HEK293 (cell line): ENCODE measurements around the gene PLEKHG4B.

Experiments used
- CTCF ChIP-seq: fragments of 450-650 bp; formaldehyde crosslinking; IDR thresholded peaks from 2 replicates; pipeline ENCODE4 v1.5.1; 2016; ENCODE audit warnings: missing biosample characterization, missing genetic modification characterization
- GFI1B ChIP-seq: fragments of 450-650 bp; formaldehyde crosslinking; IDR thresholded peaks from 2 replicates; pipeline ENCODE4 v1.5.1; 2016; ENCODE audit warnings: missing biosample characterization, missing genetic modification characterization
- MYNN ChIP-seq: fragments of 450-650 bp; formaldehyde crosslinking; IDR thresholded peaks from 2 replicates; pipeline ENCODE4 v1.5.1; 2016; ENCODE audit warnings: missing biosample characterization, missing genetic modification characterization, borderline replicate concordance
- MZF1 ChIP-seq: fragments of 450-650 bp; formaldehyde crosslinking; IDR thresholded peaks from 2 replicates; pipeline ENCODE4 v1.5.1; 2017; ENCODE audit warnings: missing biosample characterization, missing genetic modification characterization, borderline replicate concordance
- WT1 ChIP-seq: fragments of 450-650 bp; formaldehyde crosslinking; IDR thresholded peaks from 2 replicates; pipeline ENCODE4 v1.5.1; 2016; ENCODE audit warnings: missing biosample characterization, missing genetic modification characterization
- ZNF174 ChIP-seq: fragments of 450-650 bp; formaldehyde crosslinking; IDR thresholded peaks from 2 replicates; pipeline ENCODE4 v1.5.0; 2017; ENCODE audit warnings: missing biosample characterization, mild to moderate bottlenecking, missing genetic modification characterization
- ZNF184 ChIP-seq: fragments of 450-650 bp; IDR thresholded peaks from 2 replicates; pipeline ENCODE4 v1.5.1; 2018; ENCODE audit warnings: missing biosample characterization, mild to moderate bottlenecking, missing genetic modification characterization
- ZNF292 ChIP-seq: fragments of 450-650 bp; formaldehyde crosslinking; IDR thresholded peaks from 2 replicates; pipeline ENCODE4 v1.5.1; 2016; ENCODE audit warnings: low read depth, missing biosample characterization, missing genetic modification characterization, borderline replicate concordance
- ZNF362 ChIP-seq: fragments of 450-650 bp; formaldehyde crosslinking; IDR thresholded peaks from 2 replicates; pipeline ENCODE4 v1.5.1; 2016; ENCODE audit warnings: missing biosample characterization, missing genetic modification characterization
- ZNF747 ChIP-seq: fragments of 450-650 bp; formaldehyde crosslinking; IDR thresholded peaks from 2 replicates; pipeline ENCODE4 v1.5.1; 2016; ENCODE audit warnings: missing biosample characterization, missing genetic modification characterization
- ZNF76 ChIP-seq: fragments of 450-650 bp; formaldehyde crosslinking; IDR thresholded peaks from 2 replicates; pipeline ENCODE4; 2016; ENCODE audit warnings: low read depth, missing biosample characterization, missing genetic modification characterization, borderline replicate concordance
- TF ChIP-seq, protein P1 (sequence below): fragments of 450-650 bp; formaldehyde crosslinking; IDR thresholded peaks from 2 replicates; pipeline ENCODE4 v1.5.1; 2016; ENCODE audit warnings: missing biosample characterization, missing genetic modification characterization

DNA sequence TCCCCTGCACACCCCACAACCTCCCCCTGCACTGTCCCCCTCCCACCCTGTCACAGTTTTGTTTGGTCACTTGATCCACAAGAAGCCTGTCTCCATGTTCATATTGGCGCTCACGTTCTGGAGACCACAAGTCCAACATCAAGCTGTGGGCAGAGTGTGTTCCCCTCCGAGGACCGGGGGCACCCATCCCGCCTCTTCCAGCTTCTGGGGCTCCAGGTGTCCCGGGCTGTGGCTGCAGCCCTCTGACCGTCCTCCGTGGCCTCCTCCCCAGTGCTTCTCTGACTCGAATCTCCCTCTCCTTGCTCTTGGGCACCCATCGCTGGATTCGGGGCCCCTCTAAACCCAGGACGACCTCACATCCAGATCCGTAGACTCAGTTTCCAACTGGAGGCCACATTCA is 49.2 kb downstream of the PLEKHG4B start:
- no peak for TF ChIP-seq ZNF76 (tag by site-specific recombination)
- no peak for TF ChIP-seq CTCF
- no peak for TF ChIP-seq MZF1
- no peak for TF ChIP-seq ZNF747 (tag by site-specific recombination)
- TF ChIP-seq, protein P1, sequence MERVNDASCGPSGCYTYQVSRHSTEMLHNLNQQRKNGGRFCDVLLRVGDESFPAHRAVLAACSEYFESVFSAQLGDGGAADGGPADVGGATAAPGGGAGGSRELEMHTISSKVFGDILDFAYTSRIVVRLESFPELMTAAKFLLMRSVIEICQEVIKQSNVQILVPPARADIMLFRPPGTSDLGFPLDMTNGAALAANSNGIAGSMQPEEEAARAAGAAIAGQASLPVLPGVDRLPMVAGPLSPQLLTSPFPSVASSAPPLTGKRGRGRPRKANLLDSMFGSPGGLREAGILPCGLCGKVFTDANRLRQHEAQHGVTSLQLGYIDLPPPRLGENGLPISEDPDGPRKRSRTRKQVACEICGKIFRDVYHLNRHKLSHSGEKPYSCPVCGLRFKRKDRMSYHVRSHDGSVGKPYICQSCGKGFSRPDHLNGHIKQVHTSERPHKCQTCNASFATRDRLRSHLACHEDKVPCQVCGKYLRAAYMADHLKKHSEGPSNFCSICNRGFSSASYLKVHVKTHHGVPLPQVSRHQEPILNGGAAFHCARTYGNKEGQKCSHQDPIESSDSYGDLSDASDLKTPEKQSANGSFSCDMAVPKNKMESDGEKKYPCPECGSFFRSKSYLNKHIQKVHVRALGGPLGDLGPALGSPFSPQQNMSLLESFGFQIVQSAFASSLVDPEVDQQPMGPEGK (tag by site-specific recombination), result no peak
- no peak for TF ChIP-seq WT1 (tag by site-specific recombination)
- TF ChIP-seq MYNN (tag by site-specific recombination), result no peak
- TF ChIP-seq ZNF184 (tag by site-specific recombination), result no peak
- TF ChIP-seq ZNF292 (tag by site-specific recombination), result no peak
- no peak for TF ChIP-seq GFI1B (tag by site-specific recombination)
- no peak for TF ChIP-seq ZNF362
- no peak for TF ChIP-seq ZNF174
